Pancreas (tissue), 10 donors: ENCODE measurements around the gene DOCK10. TPM values are rescaled to one million over a fixed set of nuclear protein-coding genes. Genes with fewer than 3 reads are reported as not detected.

Source experiments
- ATAC-seq, 4 donors: fragments of 200-7000 bp; cut with Tn5 transposase; one replicate each; pipeline versions ENCODE4 v1.8.0 to v1.9.1; 2020; ENCODE audit warnings: mild to moderate bottlenecking in 4 of 4, moderate library complexity in 4 of 4
- DNase-seq, 6 donors: peaks; one replicate each; pipeline ENCODE4 v3.0.0-alpha.2; 2020
- FAIRE-seq: peaks from 2 replicates; lab custom pipeline; 2012; peaks lifted over from hg19 to GRCh38; lab: Jason Lieb, UNC
- H3K27ac ChIP-seq, 4 donors: fragments of 200-600 bp; sonication (generic); 1 replicate in 3 of 4; 2 replicates in 1 of 4; pipeline versions ENCODE4 v1.5.0 to v1.8.0; 2020
- H3K27me3 ChIP-seq, 4 donors: fragments of 200-600 bp; one replicate each; pipeline ENCODE4 v1.8.0; 2021
- H3K36me3 ChIP-seq, 3 donors: fragments of 200-600 bp; sonication (generic) in 1 of 3; one replicate each; pipeline versions ENCODE4 v1.5.0 to v1.8.0; 2020 to 2021
- H3K4me1 ChIP-seq, 3 donors: fragments of 200-600 bp; one replicate each; pipeline ENCODE4 v1.8.0; 2021
- H3K4me3 ChIP-seq, 4 donors: fragments of 200-600 bp; sonication (generic) in 2 of 4; one replicate each; pipeline versions ENCODE4 v1.5.0 to v1.8.0; 2020 to 2021
- H3K9me3 ChIP-seq, 4 donors: fragments of 200-600 bp; one replicate each; pipeline ENCODE4 v1.8.0; 2021
- CTCF ChIP-seq, 4 donors: fragments of 200-600 bp; sonication (generic) in 3 of 4; IDR thresholded peaks; one replicate each; pipeline versions ENCODE4 v1.5.0 to v1.8.0; 2021; ENCODE audit warnings: antibody characterized with exemption in 4 of 4
- WGBS, 2 donors: extraction: QIAGEN DNeasy Blood & Tissue Kit; methylation state at CpG; one replicate each; pipeline ENCODE4 v1.1.7; 2013; 5-methylcytosine and 5-hydroxymethylcytosine counted together
- intact Hi-C, 3 donors: fragments of 100-400 bp; cut with DNase I; formaldehyde crosslinking; loops; one replicate each; pipeline versions ENCODE4 v1.11.1 to v1.14.2; 2022
- polyA plus RNA-seq, 2 donors: library from polyadenylated mRNA; stranded (reverse); fragments of 200-250 nt; gene quantifications; one replicate each; pipeline ENCODE4 v1.2.3, GENCODE V29; 2013
- total RNA-seq, 6 donors: library from RNA; stranded (reverse); fragmentation: NEBNext Ultra II Directional in 4 of 6; extraction: Animal tissue kit (Norgen Biotek cat#: 25700) in 4 of 6; gene quantifications; one replicate each; pipeline versions ENCODE4 v1.2.1 to v1.2.4, GENCODE V29; 2021 to 2023
- donor health status: healthy with polysubstance abuse.
- donor health status: DM: no; HTN: no; CAD: no; lungs with moderate emphysema.
- donor health status: DM: no; HTN: no; CAD: no.
- donor health status: control.
- donor health status: control.
- donor health status: Bipolar disorder and iron deficiency.
- donor health status: DM: yes; HTN: yes; CAD: no.
- donor health status: DM: no; HTN: no; CAD: no.
- donor health status: DM: no; HTN: no; CAD: no.
- donor health status: DM: yes; HTN: yes; CAD: no.

The DOCK10 gene
- total and polyA plus RNA-seq, 8 donors = 0.95 to 16.3 (median 2.7) TPM

- WGBS, 2 donors = 68 to 86% methylated on average over 1 of the region's 1 CpG
- no peaks in the 10 kb centered on the region for H3K36me3 ChIP-seq
- intact Hi-C loops = no loop called here
- DNase-seq = no peak
- no peak for ATAC-seq
- H3K9me3 ChIP-seq = no peaks in the 10 kb centered on the region
- FAIRE-seq = no peak
- no peaks in the 10 kb centered on the region for H3K27me3 ChIP-seq
- no peaks in the 10 kb centered on the region for H3K4me1 ChIP-seq
- no peak overlapping the region for H3K4me3 ChIP-seq
- H3K27ac ChIP-seq = no peak overlapping the region
- TF ChIP-seq CTCF (IDR thresholded peaks at IDR 0.05) = no peak
Measured at GRCh38 chr2:224875153-224875552, 167.1 kb downstream of the DOCK10 start.

- no peak overlapping the region for H3K27ac ChIP-seq
- no peaks in the 10 kb centered on the region for H3K36me3 ChIP-seq
- no peak for TF ChIP-seq CTCF (IDR thresholded peaks at IDR 0.05)
- 8 to 18% methylated on average over 1 of the region's 1 CpG for WGBS, 2 donors
- H3K27me3 ChIP-seq = no peaks in the 10 kb centered on the region
- ATAC-seq = no peak
- H3K4me1 ChIP-seq = no peaks in the 10 kb centered on the region
- no peak for DNase-seq
- no peak for FAIRE-seq
- H3K4me3 ChIP-seq = no peak overlapping the region
- intact Hi-C loops = no loop called here
- H3K9me3 ChIP-seq = no peaks in the 10 kb centered on the region
Measured at GRCh38 chr2:224871813-224872212, 170.5 kb downstream of the DOCK10 start.

GRCh38 chr2:224870341-224870740 is 171.9 kb downstream of the DOCK10 start:
- H3K9me3 ChIP-seq = no peaks in the 10 kb centered on the region
- DNase-seq (no peak), ATAC-seq (no peak), FAIRE-seq (no peak)
- intact Hi-C loops = no loop called here
- no peaks in the 10 kb centered on the region for H3K36me3 ChIP-seq
- no peak overlapping the region for H3K4me3 ChIP-seq
- H3K27ac ChIP-seq = no peak overlapping the region
- H3K4me1 ChIP-seq = no peaks in the 10 kb centered on the region
- no peaks in the 10 kb centered on the region for H3K27me3 ChIP-seq
- TF ChIP-seq CTCF (IDR thresholded peaks at IDR 0.05) = no peak

GRCh38 chr2:224869601-224870233 is 172.6 kb downstream of the DOCK10 start:
- WGBS, 2 donors = 60 to 67% methylated on average over 3 of the region's 3 CpGs
- ATAC-seq (no peak), DNase-seq (no peak), FAIRE-seq (no peak)
- no peak for TF ChIP-seq CTCF (IDR thresholded peaks at IDR 0.05)
- Histone ChIP-seq H3K9me3 (no peaks in the 10 kb centered on the region), H3K4me3 (no peak overlapping the region), H3K27me3 (no peaks in the 10 kb centered on the region), H3K4me1 (no peaks in the 10 kb centered on the region), H3K27ac (no peak overlapping the region), H3K36me3 (no peaks in the 10 kb centered on the region)
- intact Hi-C loops = no loop called here

GRCh38 chr2:224865016-224865415 is 177.3 kb downstream of the DOCK10 start:
- H3K27ac ChIP-seq = no peak overlapping the region
- FAIRE-seq (no peak), DNase-seq (no peak), ATAC-seq (no peak)
- 46 to 57% methylated on average over 2 of the region's 2 CpGs for WGBS, 2 donors
- H3K36me3 ChIP-seq = no peaks in the 10 kb centered on the region
- H3K4me1 ChIP-seq = no peaks in the 10 kb centered on the region
- H3K4me3 ChIP-seq = no peak overlapping the region
- intact Hi-C loops = no loop called here
- H3K27me3 ChIP-seq = no peaks in the 10 kb centered on the region
- TF ChIP-seq CTCF (IDR thresholded peaks at IDR 0.05) = no peak
- no peaks in the 10 kb centered on the region for H3K9me3 ChIP-seq
